SH-SY5Y (cell line): ENCODE results near the gene ADGRB2.

Source experiments
- GATA2 ChIP-seq: IDR thresholded peaks from 2 replicates; pipeline ENCODE4 v1.6.1; 2011; ENCODE audit warnings: mild to moderate bottlenecking, low read depth, low read length
- GATA3 ChIP-seq: IDR thresholded peaks from 2 replicates; pipeline ENCODE4 v1.6.1; 2011; ENCODE audit warnings: low read depth, mild to moderate bottlenecking, low read length, moderate library complexity

Gene ADGRB2

GRCh38 chr1:31781756-31782371, 17.7 kb upstream of the ADGRB2 start:
- no peak for TF ChIP-seq GATA3

GRCh38 chr1:31781138-31781755, 17.1 kb upstream of the ADGRB2 start:
- TF ChIP-seq GATA3 (no peak), GATA2 (peak; percentile 84)

- TF ChIP-seq GATA3 (no peak), GATA2 (no peak)
Observed at GRCh38 chr1:31780632-31781031, 16.5 kb upstream of the ADGRB2 start.

GRCh38 chr1:31779687-31780086, 15.5 kb upstream of the ADGRB2 start:
- TF ChIP-seq GATA2 (no peak), GATA3 (no peak)

GRCh38 chr1:31778763-31779488, 14.8 kb upstream of the ADGRB2 start:
- TF ChIP-seq GATA3 (no peak), GATA2 (no peak)

GRCh38 chr1:31776516-31776915, 12.4 kb upstream of the ADGRB2 start:
- TF ChIP-seq GATA3 (no peak), GATA2 (no peak)

GRCh38 chr1:31776032-31776431, 11.9 kb upstream of the ADGRB2 start:
- TF ChIP-seq GATA3 (peak; percentile 76), GATA2 (peak; percentile 95)

- no peak for TF ChIP-seq GATA3
- TF ChIP-seq GATA2: no peak
Observed at GRCh38 chr1:31775210-31775999, 11.3 kb upstream of the ADGRB2 start.

- peak; percentile 43 for TF ChIP-seq GATA2
- no peak for TF ChIP-seq GATA3
Observed at GRCh38 chr1:31774495-31774894, 10.4 kb upstream of the ADGRB2 start.

GRCh38 chr1:31773861-31774260, 9.7 kb upstream of the ADGRB2 start:
- TF ChIP-seq GATA3: no peak
- TF ChIP-seq GATA2: no peak

GRCh38 chr1:31772669-31773248, 8.6 kb upstream of the ADGRB2 start:
- TF ChIP-seq GATA3 (no peak), GATA2 (no peak)

GRCh38 chr1:31771891-31772668, 7.9 kb upstream of the ADGRB2 start:
- TF ChIP-seq GATA2: no peak
- TF ChIP-seq GATA3: no peak

- peak; percentile 84 for TF ChIP-seq GATA2
- no peak for TF ChIP-seq GATA3
Observed at GRCh38 chr1:31769720-31770390, 5.7 kb upstream of the ADGRB2 start.
